ENCODE data around the gene SPEN. TPM values are rescaled to one million over a fixed set of nuclear protein-coding genes. Genes with fewer than 3 reads are reported as not detected.

Gene SPEN
- total and polyA plus RNA-seq, 2 of the 13 experiments (the other 11 are each of a cell fraction or from before 2014, with no cell fraction given), result 4.8 to 14.0 TPM

GRCh38 chr1:15941044-15941840 is 93.7 kb downstream of the SPEN start (continued):
- TF ChIP-seq ZBTB14 (CRISPR knock-in tag; IDR thresholded peaks at IDR 0.05) (no peak), HOXD1 (CRISPR knock-in tag; IDR thresholded peaks at IDR 0.05) (no peak), STAG1 (CRISPR knock-in tag; IDR thresholded peaks at IDR 0.05) (no peak), ZNF318 (CRISPR knock-in tag; IDR thresholded peaks at IDR 0.05) (no peak), ZNF234 (CRISPR knock-in tag; conservative IDR thresholded peaks at IDR 0.05) (no peak), ZC3H13 (CRISPR knock-in tag; IDR thresholded peaks at IDR 0.05) (no peak; the same call in 1 of the 2 replicates), RFXANK (CRISPR knock-in tag; IDR thresholded peaks at IDR 0.05) (no peak), NRL (CRISPR knock-in tag; IDR thresholded peaks at IDR 0.05; ENCODE audit: borderline replicate concordance) (no peak), E2F5 (CRISPR knock-in tag; conservative IDR thresholded peaks at IDR 0.05) (no peak), ZNF891 (CRISPR knock-in tag; IDR thresholded peaks at IDR 0.05) (no peak), JUND (CRISPR knock-in tag; IDR thresholded peaks at IDR 0.05) (no peak), SRSF1 (optimal IDR thresholded peaks at IDR 0.05; ENCODE audit: low read depth, low read length) (no peak), AGO2 (optimal IDR thresholded peaks at IDR 0.05; ENCODE audit: low read depth, low read length) (peak; percentile 82), ZMYM3 (CRISPR knock-in tag; IDR thresholded peaks at IDR 0.05) (no peak), LCORL (IDR thresholded peaks at IDR 0.05) (no peak), LCORL (CRISPR knock-in tag; IDR thresholded peaks at IDR 0.05) (no peak), NCOR1 (IDR thresholded peaks at IDR 0.05; ENCODE audit: borderline replicate concordance, low read length) (no peak), RBM22 (optimal IDR thresholded peaks at IDR 0.05; ENCODE audit: low read length) (peak; percentile 57)
